Body of pancreas (tissue), 4 donors: ENCODE data around the gene NRG3.

Experiments used
- POLR2A ChIP-seq, 3 donors: fragments of 450-650 bp; IDR thresholded peaks; one replicate each; pipeline ENCODE4 v1.6.1; 2016; ENCODE audit warnings: antibody characterized with exemption in 3 of 3, mild to moderate bottlenecking in 2 of 3
- TF ChIP-seq, protein P1 (sequence below), 7 experiments: fragments of 450-650 bp in 4 of 7; fragments of 200-600 bp in 3 of 7; sonication (generic) in 3 of 7; IDR thresholded peaks; one replicate each; pipeline ENCODE4 v1.5.1; 2016 to 2019; ENCODE audit warnings: antibody characterized with exemption in 7 of 7

DNA sequence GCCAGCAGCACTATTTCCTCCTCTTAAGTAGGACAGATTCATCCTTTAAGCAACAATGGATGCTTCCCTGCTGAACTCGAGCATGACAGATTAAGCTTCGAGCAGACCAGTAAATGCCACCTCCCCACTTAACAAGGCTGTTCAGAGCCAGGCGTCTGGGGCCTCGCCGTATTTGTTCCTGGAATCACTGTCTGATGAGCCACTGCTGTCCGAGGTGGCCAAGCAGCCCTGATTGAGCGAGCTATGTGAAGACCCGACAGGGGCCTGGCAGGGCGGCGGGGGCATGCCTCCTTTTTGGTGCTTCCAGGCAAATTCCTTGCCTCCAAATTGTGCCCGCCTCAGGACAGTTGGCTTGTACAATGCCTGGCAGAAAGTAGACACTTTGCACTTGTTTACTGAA lies 862.6 kb downstream of the NRG3 start:
- TF ChIP-seq, protein P1, sequence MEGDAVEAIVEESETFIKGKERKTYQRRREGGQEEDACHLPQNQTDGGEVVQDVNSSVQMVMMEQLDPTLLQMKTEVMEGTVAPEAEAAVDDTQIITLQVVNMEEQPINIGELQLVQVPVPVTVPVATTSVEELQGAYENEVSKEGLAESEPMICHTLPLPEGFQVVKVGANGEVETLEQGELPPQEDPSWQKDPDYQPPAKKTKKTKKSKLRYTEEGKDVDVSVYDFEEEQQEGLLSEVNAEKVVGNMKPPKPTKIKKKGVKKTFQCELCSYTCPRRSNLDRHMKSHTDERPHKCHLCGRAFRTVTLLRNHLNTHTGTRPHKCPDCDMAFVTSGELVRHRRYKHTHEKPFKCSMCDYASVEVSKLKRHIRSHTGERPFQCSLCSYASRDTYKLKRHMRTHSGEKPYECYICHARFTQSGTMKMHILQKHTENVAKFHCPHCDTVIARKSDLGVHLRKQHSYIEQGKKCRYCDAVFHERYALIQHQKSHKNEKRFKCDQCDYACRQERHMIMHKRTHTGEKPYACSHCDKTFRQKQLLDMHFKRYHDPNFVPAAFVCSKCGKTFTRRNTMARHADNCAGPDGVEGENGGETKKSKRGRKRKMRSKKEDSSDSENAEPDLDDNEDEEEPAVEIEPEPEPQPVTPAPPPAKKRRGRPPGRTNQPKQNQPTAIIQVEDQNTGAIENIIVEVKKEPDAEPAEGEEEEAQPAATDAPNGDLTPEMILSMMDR (IDR thresholded peaks at IDR 0.05) = no peak
- no peak for TF ChIP-seq POLR2A (IDR thresholded peaks at IDR 0.05)
